ENCODE measurements around the gene RUNX3. TPM values are rescaled to one million over a fixed set of nuclear protein-coding genes. Genes with fewer than 3 reads are reported as not detected.

Gene RUNX3
- total RNA-seq, 1 experiment from 2014 or later, result 0.33 TPM

- Histone ChIP-seq H3K14ac (ENCODE audit: insufficient read depth, low read length) (no peak overlapping the region), H3K4me1 (ENCODE audit: insufficient read depth, low read length) (0 out of 2 replicates have a peak, but pooled peaks cover 2% of the 10 kb centered on the region), H3K23ac (ENCODE audit: insufficient read length, low read depth, low read length) (no peak overlapping the region), H3K9me3 (ENCODE audit: control insufficient read depth, low read depth, low read length) (no peaks in the 10 kb centered on the region), H4K5ac (ENCODE audit: insufficient read length, low read depth, low read length) (no peak overlapping the region), H2BK5ac (ENCODE audit: insufficient read length, low read length) (no peak overlapping the region), H4K8ac (replicated peaks; ENCODE audit: insufficient read length, low read depth, low read length) (no peak overlapping the region), H3K79me1 (ENCODE audit: insufficient read depth, low read depth, low read length, poor library complexity, severe bottlenecking) (no peaks in the 10 kb centered on the region), H3K4ac (ENCODE audit: low read depth, low read length) (no peak overlapping the region), H3K56ac (ENCODE audit: insufficient read length, low read depth, low read length) (no peak overlapping the region), H3K27ac (ENCODE audit: insufficient read length, low read depth, low read length) (no peak overlapping the region), H2BK12ac (ENCODE audit: insufficient read length, low read depth, low read length) (no peak overlapping the region), H2BK120ac (ENCODE audit: low read depth, low read length, poor library complexity, severe bottlenecking) (no peak overlapping the region), H3K18ac (ENCODE audit: insufficient read length, low read depth, low read length) (no peak overlapping the region), H3K23me2 (ENCODE audit: insufficient read length, low read depth, low read length, poor library complexity, severe bottlenecking) (peaks cover 3% of the 10 kb centered on the region), H2BK15ac (ENCODE audit: low read depth, low read length) (no peak overlapping the region), H2AFZ (ENCODE audit: low read length) (no peak overlapping the region), H3K27me3 (ENCODE audit: insufficient read depth, low read length) (peaks cover 21% of the 10 kb centered on the region), H3K79me2 (ENCODE audit: insufficient read depth, low read length) (no peaks in the 10 kb centered on the region), H3K4me2 (ENCODE audit: insufficient read depth, insufficient read length, low read length) (no peak overlapping the region), H2AK5ac (ENCODE audit: insufficient read length, low read length) (no peak overlapping the region), H4K91ac (ENCODE audit: insufficient read length, low read depth, low read length) (no peak overlapping the region), H2BK20ac (ENCODE audit: low read depth, low read length, poor library complexity, severe bottlenecking) (no peak overlapping the region), H3K9ac (ENCODE audit: extremely low read depth, insufficient read length, low read length) (no peak overlapping the region), H3T11ph (ENCODE audit: low read length) (no peak overlapping the region), H4K20me1 (ENCODE audit: control insufficient read depth, insufficient read depth, insufficient read length) (no peaks in the 10 kb centered on the region)
- H3K27me3 Mint-ChIP-seq (ENCODE audit: low read depth), result peaks cover 40% of the 10 kb centered on the region
- TF ChIP-seq CTCF (conservative IDR thresholded peaks at IDR 0.05), result no peak
- peaks cover 36 to 55% of the 10 kb centered on the region in 2 experiments for H3K4me1 Mint-ChIP-seq
- H3K4me3 Mint-ChIP-seq, result no peak overlapping the region
- no peaks in the 10 kb centered on the region; a peak in 1 of 7 replicates for H3K36me3 Mint-ChIP-seq (ENCODE audit: insufficient read depth in 1 of 3, low read depth in 3 of 3)
- peaks cover 0 to 7% of the 10 kb centered on the region in 2 experiments; a peak in 1 of 5 replicates for H3K9me3 Mint-ChIP-seq
- no CpG with 5 or more reads among the region's 11 CpGs for WGBS (ENCODE audit: extremely low coverage, insufficient read length, low lambda C conversion rate)
- no peak overlapping the region for H3K27ac Mint-ChIP-seq
- no peak for DNase-seq
These were observed 6.6 kb upstream of the RUNX3 start for GRCh38 chr1:24936684-24937083.

Data from H9 (cell line).